ENCODE results near the gene PDCD1LG2.
A peak's percentile ranks its signal among the peaks of the same experiment; 100 is the strongest.
"Not testable (repeated sequence)": the region's sequence is repeated elsewhere in the genome, so short reads cannot be mapped to it uniquely, and the experiment has no call there.

Gene PDCD1LG2

GRCh38 chr9:5492965-5493678 lies 17.2 kb upstream of the PDCD1LG2 start:
- H3K27ac ChIP-seq = peak overlapping the region in 7 of 21 experiments; percentile 7 to 77 (median 25)

GRCh38 chr9:5493679-5494511 lies 16.4 kb upstream of the PDCD1LG2 start:
- Histone ChIP-seq H3K27ac (peak overlapping the region in 10 of 21 experiments; percentile 10 to 77 (median 52)), H3K4me3 (no peak overlapping the region)

More at GRCh38 chr9:5492965-5493678, 17.2 kb upstream of the PDCD1LG2 start:
- no peak overlapping the region for H3K4me3 ChIP-seq

- not testable (repeated sequence) for H3K27ac ChIP-seq, H3K4me3 ChIP-seq
These were observed 15.6 kb upstream of the PDCD1LG2 start for GRCh38 chr9:5494765-5495164.

GRCh38 chr9:5499157-5499556 lies 11.2 kb upstream of the PDCD1LG2 start:
- Histone ChIP-seq H3K4me3 (no peak overlapping the region), H3K27ac (no peak overlapping the region)

- H3K4me3 ChIP-seq = no peak overlapping the region
- H3K27ac ChIP-seq = peak overlapping the region in 5 of 21 experiments; percentile 19 to 40 (median 36)
These were observed 10.4 kb upstream of the PDCD1LG2 start for GRCh38 chr9:5499889-5500398.

GRCh38 chr9:5500441-5501235 lies 9.7 kb upstream of the PDCD1LG2 start:
- peak overlapping the region in 5 of 21 experiments; percentile 19 to 40 (median 36) for H3K27ac ChIP-seq
- no peak overlapping the region for H3K4me3 ChIP-seq

GRCh38 chr9:5502553-5502952 lies 7.8 kb upstream of the PDCD1LG2 start:
- Histone ChIP-seq H3K4me3 (no peak overlapping the region), H3K27ac (no peak overlapping the region)

GRCh38 chr9:5509573-5509972 lies 758 bp upstream of the PDCD1LG2 start:
- peak overlapping the region in 19 of 21 experiments; percentile 51 to 87 (median 77) for H3K27ac ChIP-seq
- no peak overlapping the region for H3K4me3 ChIP-seq

GRCh38 chr9:5510989-5511388 lies 658 bp downstream of the PDCD1LG2 start:
- H3K4me3 ChIP-seq = peak overlapping the region in 5 of 7 experiments; percentile 0 to 31 (median 22)
- peak overlapping the region in 20 of 21 experiments; percentile 39 to 87 (median 76) for H3K27ac ChIP-seq

- Histone ChIP-seq H3K4me3 (peak overlapping the region in 4 of 7 experiments; percentile 0 to 31 (median 20)), H3K27ac (peak overlapping the region in 18 of 21 experiments; percentile 23 to 87 (median 76))
These were observed 1.1 kb downstream of the PDCD1LG2 start for GRCh38 chr9:5511476-5511875.

GRCh38 chr9:5511935-5512580 lies 1.7 kb downstream of the PDCD1LG2 start:
- peak overlapping the region in 14 of 21 experiments; percentile 23 to 87 (median 76) for H3K27ac ChIP-seq

GRCh38 chr9:5512658-5513452 lies 2.5 kb downstream of the PDCD1LG2 start:
- Histone ChIP-seq H3K4me3 (no peak overlapping the region), H3K27ac (peak overlapping the region in 2 of 21 experiments; percentile 67 to 87)

More at GRCh38 chr9:5511935-5512580, 1.7 kb downstream of the PDCD1LG2 start:
- H3K4me3 ChIP-seq = peak overlapping the region in 2 of 7 experiments; percentile 0 to 31

- Histone ChIP-seq H3K27ac (no peak overlapping the region), H3K4me3 (no peak overlapping the region)
These were observed 3.8 kb downstream of the PDCD1LG2 start for GRCh38 chr9:5513966-5514616.

GRCh38 chr9:5514617-5515260 lies 4.4 kb downstream of the PDCD1LG2 start:
- Histone ChIP-seq H3K27ac (no peak overlapping the region), H3K4me3 (no peak overlapping the region)

GRCh38 chr9:5515261-5515650 lies 4.9 kb downstream of the PDCD1LG2 start:
- H3K4me3 ChIP-seq = no peak overlapping the region
- no peak overlapping the region for H3K27ac ChIP-seq

GRCh38 chr9:5516453-5517220 lies 6.3 kb downstream of the PDCD1LG2 start:
- Histone ChIP-seq H3K27ac (no peak overlapping the region), H3K4me3 (no peak overlapping the region)
